Left kidney (tissue), 2 donors: ENCODE data around the gene ZNF532. TPM values are rescaled to one million over a fixed set of nuclear protein-coding genes. Genes with fewer than 3 reads are reported as not detected.
"Not testable (repeated sequence)": the region's sequence is repeated elsewhere in the genome, so short reads cannot be mapped to it uniquely, and the experiment has no call there.

ENCODE experiments used
- DNase-seq: peaks from one replicate; pipeline ENCODE4 v3.0.0-alpha.2; 2013
- polyA plus RNA-seq: library from polyadenylated mRNA; unstranded; fragments of 120-200 nt; gene quantifications from one replicate; pipeline ENCODE4 v1.2.1, GENCODE V29; 2013; ENCODE audit not compliant: insufficient read length

ZNF532 gene
- polyA plus RNA-seq, 1 donor, result 112 TPM

DNA sequence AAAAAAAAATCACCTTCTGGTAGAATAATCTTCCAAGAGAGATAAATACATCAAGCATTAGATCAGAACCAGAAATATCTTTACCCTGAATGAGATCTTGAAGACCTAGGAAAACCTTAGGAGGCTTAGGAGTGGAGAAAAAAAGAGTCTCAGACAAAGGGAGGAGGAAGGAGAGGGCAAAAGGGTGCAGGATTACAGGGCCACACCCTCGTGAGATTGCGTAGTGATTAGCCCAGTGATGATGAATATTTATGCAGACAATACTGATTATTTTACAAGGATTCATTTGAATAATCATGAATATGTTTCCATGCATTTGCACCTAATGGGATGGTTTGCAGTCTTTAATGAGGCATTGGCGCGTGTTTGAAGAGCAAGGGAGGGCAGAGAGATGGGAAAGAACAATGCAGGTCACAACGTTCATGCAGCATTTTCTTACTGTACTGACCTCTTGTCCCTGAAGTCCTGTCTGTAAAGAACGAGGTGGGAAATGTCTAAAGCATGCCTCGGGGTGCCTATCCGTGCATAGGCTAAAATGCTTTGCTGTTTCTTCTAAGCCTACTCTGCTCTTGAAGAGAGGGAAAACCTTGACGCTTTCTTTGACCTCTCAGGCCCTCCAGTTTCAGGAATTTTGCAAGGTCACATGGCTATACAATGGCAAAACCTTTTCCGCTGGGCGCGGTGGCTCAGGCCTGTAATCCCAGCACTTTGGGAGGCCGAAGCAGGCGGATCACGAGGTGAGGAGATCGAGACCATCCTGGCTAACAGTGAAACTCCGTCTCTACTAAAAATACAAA lies 18.6 kb upstream of the ZNF532 start:
- no peak for DNase-seq

DNA sequence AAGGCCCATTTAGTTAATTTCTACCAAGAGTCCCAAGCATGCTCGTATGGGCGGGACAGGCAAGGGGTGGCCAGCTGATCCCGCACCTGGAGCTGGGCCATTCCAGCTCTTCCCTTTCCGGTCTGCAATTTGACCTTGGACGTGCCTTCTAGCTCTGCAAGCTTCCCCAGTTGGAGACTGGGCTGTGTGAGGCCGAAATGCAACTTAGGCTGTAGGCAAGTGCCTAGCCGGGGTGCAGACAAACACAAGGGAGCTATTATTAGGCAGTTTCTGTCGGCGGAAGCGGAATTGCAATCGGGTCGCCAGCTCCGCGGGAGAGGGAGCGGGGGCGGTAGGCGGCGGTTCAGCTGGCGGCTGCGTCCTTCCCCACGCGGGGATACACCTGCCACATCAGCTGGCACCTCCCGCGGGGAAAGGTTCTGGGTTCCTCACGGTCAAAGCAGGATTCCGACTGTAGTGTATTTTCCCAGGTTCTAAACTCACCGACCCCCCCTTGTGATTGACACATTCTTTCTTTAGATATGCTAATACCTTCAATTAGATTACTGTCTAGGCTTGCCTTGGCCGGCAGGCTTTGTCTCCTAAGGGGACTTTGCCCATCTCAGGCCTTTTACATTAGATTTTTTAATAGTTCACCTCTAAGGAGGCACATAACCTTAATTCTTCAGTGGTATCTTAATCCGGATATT lies 17.1 kb upstream of the ZNF532 start:
- DNase-seq, result no peak

DNA sequence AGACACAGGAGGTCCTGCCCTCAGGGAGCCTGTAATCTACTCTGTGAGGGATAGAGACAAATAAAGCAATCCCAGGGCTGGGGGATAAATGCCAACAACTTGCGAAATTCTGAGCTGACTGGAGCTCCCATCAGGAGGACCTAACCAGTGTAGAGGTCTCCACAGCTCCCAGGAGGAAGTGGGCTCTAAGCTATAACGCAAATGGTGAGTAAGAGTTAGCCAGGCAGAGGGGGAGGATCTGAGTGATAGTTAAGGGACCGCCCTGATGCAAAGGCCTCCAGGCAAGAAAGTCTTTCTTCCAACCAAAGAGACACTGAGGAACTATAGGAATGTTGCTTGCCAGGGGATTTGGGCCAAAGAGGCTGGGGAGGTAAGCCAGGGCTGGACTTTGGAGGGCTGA lies 16.0 kb upstream of the ZNF532 start:
- no peak for DNase-seq

DNA sequence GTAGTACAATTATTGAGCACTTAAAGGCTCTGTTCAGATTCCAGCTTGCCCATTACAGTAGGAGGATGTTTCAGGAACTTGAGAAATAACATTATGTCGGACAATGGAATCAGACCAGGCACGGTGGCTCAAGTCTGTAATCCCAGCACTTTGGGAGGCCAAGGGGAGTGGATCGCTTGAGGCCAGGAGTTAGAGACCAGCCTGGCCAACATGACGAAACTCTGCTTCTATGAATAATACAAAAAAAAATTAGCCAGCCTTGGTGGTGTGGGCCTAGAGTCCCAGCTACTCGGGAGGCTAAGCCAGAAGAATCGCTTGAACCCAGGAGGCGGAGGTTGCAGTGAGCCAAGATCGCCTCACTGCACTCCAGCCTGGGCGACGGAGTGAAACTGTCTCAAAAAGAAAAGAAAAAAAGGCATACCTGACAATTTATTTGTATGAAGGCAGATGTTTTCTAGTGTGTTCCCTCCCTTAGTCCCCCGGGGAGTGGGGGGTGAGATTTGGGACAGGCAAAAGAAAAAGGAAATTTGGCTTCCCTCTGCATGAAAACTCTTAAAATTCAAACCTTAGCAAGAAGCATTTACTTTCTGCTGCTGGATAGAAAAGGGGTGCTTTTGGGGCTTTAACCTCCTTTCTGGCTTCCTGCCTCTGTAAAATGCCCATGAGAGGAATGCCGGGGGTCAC lies 13.7 kb upstream of the ZNF532 start:
- DNase-seq, result no peak

DNA sequence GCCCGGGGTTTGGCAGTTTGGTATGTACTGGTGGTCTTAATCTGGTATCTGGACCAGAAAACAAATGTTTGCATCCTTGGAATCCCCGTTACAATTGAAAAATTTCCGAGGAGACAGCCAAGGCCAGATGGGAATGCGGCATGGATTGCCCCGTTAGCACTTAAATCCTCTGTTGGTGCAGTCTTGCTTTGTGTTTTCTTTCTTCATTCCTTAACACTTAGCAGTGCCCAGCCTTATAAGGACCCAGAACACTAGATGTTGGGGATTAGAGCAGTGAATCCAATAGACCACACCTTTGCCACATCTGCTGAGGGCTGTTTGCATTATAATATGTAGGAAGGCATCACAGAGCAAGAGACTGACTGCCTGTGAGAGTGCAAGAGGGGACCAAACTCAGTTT lies 12.8 kb upstream of the ZNF532 start:
- no peak for DNase-seq

DNA sequence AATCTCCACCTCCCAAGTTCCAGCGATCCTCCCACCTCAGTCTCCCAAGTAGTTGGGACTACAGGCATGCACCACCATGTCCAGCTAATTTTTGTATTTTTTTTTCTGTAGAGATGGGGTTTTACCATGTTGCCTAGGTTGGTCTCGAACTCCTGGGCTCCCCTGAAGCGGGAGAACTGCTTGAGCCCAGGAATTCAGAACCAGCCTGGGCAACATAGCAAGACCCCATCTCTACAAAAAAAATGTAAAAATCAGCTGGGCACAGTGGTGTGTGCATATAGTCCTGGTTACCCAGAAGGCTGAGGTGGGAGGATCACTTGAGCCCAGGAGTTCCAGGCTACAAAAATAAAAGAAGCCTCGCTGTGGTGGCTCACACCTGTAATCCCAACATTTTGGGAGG lies 12.0 kb upstream of the ZNF532 start:
- no peak for DNase-seq

DNA sequence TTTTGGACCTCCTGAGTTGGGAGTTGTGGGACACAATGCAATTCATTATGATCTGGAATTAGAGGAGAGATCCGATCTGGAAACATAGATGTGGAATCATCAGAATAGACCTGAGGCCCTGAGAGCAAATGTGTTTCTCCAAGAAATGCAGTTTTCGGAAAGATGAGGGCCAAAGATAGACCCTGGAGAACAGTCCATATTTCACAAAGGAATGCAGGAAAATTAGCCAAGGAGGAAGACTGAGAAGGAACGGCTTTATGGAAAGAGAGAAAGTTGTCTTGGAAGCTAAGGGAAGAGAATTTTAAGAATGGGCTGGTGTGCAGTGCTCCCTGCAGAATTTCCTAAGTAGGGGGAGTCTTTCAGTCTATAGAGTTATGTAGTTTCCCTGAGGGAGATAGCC lies 11.1 kb upstream of the ZNF532 start:
- no peak for DNase-seq

DNA sequence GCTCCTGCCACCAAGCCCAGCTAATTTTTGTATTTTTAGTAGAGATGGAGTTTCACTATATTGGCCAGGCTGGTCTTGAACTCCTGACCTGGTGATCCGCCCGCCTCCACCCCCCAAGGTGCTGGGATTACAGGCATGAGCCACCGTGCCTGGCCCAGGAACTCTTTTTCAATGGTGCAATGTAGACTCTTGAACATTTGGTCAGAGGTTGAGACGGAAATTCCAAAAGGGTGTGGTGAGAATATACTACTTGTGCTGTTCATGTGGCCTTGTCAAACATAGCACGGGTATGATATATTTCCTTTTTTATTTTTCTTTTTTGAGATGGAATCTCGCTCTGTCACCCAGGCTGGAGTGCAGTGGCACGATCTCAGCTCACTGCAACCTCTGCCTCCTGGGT lies 9.2 kb upstream of the ZNF532 start:
- not testable (repeated sequence) for DNase-seq

DNA sequence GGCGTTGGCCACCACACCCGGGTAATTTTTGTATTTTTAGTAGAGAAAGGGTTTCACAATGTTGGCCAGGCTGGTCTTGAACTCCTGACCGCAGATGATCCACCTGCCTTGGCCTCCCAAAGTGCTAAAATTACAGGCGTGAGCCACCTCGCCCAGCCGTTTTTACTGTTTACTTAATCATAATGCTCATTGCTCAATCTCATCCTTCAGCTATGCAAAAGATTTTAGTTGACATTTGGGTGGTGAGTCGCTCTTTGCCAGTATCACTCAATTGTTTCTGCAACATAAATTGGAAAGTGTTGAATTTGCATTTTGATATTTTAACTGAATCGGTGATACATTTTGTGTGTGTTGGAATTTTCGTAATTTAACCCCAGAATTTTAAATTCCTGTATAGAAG lies 7.8 kb upstream of the ZNF532 start:
- no peak for DNase-seq

DNA sequence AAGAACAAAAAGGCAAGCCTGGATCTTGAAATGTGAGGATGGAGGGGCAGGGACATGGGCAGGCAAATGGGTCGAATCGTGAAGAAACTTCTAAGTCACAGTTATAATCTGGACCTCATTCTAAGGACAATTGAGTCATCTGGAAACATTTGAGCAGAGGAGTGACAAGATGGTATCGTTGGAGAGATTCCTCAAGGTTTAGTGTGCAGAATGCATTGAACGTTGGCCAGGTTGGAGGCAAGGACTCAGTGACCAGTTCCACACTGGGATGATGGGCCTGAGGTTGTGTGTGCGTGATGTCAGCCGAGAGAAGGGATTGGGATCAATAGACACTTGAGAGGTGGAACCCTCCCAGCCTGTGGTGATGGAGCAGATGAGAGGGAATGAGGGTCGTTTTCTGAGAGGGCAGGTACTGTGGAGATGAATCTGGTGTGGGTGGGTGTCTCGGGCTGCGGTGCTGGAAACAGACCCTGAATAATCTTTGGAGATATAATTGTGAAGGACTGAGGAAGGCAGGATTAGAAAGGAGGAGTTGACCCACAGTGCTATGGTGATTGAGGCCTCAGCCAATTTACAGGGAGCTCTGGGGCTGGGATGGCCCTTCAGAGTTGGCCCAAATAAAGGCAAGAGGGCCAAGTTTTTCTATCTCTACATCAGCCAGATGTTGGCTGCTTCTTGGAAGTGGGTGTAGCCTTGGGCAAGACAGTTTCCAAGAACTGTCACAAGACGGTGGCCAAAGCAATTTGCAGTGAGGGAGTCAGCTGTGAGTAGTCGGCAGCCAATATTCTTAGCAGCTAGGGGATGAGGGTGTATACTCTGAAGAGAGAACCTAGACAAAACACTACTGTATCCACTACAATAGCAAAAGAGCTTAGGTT lies 5.8 kb upstream of the ZNF532 start:
- DNase-seq, result no peak

DNA sequence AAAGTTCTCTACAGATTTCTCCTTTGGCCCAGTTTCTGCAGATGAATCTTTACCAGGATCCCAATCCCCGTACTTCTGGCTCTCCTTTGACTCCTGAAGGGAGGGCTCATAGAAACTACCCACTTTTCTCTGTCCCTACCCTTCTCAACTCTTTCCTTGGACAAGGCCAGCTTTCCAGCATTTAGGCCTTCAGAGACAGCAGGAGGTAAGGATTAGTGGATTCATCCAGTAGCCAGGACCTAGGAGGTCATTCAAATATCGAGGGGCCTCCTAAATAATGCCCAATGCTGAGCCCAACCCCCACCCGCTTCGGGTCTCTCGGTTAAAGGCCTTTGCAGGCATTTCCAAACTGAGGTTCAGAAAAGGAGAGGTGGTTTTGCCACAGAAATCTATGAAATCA lies 4.8 kb upstream of the ZNF532 start:
- no peak for DNase-seq

DNA sequence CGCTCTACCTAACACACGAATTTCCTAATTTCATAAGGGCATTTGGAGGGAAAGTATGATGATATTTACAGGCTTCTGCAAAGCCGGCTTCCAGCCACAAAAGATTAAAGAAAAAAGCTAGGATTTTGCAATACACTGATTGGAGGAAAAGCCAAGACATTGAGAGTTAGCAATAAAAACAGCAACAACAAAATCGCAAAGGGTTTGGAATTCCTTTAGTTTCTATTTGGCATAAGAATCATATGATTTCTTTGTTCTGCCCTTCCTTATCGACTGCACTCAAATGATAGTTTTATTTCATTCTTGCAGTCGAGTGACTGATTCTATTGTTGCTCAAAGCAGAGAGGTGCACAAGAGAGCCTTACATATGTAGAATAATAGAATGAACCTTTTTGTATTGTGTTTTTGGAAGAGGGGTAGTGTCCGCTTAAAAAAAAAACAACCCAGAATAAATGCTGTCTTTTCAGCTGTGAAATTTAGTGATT lies 3.9 kb upstream of the ZNF532 start:
- DNase-seq, result no peak

DNA sequence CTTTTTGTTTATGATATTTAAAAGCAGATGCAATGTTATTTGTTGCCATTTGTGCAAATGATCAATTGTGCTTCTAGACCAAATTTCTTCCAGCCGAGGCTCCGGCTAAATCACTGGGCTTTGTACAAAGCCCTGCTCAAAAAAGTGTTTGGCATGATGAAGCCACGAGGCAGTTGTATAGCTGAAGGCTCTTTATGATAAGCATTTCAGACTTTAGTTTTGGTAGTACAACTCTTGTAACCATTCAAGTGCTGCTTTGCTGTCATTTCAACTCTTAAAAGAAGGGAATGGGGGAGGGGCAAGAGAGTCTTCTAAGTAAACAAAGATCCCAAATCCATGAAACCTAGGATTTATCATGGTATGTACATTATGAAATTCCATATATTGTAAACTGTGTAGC lies 3.3 kb upstream of the ZNF532 start:
- DNase-seq, result no peak

DNA sequence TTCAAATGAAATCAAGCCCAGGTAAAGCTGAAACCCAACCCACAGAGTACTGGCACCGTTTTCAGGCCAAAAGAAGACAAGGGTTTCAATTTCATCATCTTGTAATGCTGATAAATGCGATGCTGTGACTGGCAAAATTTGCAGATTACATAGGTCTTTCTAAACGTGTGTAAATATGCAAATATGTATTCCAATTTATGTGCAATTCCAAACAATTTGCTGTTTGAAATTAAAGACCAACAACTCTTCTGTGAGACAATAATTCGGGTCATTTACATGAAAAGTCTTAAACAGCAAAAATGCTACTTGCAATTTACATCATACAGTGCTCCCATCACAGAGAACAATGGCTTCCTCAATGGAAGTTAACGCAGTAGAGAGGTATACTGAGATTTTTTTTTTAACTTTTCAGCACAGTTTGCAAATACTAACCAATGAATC lies 2.8 kb upstream of the ZNF532 start:
- no peak for DNase-seq

DNA sequence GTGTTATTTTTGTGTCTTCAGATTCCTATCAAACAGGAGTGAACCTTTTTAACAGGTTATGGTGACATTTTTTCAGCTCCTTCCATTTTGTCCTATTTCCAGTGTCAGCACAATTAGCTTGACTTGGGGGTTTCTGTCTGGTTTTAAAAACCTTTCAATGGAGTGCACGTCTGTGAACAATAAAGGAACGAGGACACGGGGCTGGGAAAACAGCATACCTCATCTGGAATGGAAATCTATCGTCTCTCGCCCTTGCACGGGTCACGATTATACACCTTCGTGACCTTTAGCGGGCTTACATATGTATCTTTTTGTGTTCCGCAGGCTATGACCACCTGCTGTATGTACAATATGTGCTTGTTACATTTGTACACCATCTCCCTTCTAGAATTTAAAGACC lies 2.3 kb upstream of the ZNF532 start:
- no peak for DNase-seq

DNA sequence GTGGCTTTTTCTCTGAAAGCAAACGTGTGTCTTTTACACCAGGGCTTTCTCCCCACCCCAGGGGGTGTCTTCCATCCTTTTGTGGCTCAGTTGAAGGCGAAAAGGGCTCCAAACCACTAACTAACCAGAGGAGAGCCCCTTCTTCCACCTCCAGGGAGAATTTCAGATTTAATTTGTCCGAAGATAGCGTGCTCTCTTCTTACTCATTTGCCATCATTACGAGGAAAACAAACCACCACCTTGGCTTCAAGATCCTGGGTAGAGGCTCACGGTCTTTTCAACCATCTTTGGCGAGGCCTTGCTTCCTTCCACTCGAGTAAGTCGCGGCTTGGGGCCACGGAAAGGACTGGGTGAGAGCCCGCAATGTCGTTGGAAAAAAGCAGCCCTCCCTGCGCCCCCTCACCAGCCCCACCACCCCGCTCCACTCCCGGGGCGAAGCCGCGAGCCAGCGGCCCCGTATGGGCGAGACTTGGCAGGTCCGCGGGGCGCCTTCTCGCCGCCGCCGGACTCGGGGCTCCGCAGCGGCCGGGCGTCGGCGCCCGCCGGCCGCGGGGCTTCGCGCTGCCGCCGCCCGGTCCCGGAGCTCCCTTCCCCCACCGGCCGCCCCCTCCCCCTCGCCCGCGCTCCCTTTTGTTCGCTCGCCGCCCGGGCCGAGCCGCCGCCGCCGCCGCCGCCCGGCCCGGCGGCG lies 1.7 kb upstream of the ZNF532 start:
- no peak for DNase-seq

DNA sequence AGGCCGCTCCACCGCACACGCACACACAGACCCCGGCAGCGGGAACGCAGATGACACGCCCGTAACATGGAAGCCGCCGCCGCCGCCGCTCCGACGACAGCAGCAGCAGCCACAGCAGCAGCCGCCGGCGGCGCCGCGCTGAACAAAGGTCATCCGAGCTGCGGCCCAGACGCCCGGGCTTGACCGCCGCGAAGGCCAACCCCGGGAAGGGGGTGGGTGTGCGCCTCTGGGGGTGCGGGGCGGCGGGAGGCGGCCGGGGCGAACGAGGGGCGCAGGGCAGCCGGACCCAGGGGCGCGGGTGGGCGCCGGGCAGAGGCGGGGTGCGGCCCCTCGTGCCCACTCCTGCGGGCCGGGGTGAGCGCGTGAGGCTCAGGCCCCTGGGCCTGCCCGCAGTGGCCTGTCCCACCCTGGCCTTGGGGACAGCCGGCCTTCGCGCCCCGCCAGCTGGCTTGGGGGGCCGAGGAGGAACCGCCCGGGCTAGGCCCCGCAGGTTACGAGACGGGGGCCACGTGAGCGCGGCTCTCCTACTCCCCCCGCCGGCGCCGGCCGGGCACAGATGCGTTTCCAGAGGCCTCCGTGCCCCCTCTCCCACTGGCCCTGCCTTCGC lies 1.0 kb upstream of the ZNF532 start:
- no peak for DNase-seq

DNA sequence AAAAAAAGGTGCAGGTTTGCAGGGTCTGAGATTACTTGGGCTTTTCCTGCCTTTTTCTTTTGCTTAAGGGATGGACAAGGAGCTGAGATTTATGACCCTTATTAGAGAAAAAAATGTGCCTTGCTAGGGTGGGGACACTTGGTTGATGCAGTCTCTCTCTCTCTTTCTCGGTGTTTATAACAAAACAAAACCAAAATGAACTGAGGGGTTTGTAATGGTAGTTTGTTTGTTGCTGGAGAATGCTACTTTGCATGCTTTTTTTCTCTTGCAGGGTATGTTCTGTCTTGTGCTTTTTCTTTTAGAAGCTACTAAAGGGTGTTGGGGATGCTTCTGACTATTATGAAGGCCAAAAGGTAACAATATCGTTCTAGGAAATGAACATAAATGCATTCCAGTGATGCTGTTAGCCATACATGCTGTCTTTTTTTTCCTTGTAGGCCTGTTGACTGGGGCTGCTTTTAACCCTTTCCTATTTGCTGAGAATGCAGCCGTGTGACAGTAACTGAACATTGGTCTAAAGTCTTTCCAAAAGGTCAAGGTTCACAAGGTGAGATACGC lies 435 bp downstream of the ZNF532 start:
- DNase-seq, result no peak

DNA sequence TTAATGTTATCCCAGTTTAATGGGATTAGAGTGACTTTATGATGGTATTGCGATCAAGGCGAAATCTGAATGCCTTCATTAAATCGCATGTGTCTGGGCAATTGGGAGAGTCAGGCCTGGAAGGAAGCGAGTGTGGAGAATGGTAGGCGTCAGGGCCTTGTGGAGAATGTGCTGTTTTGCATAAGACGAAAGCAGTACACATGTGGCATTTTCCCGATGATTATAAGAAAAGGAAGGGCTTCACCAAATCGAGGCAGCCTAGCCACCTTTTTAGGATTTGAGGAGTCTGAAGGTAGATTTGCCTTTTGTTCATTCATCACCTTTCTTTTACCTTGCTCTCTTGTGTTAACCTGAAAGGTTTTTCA lies 1.0 kb downstream of the ZNF532 start:
- no peak for DNase-seq

DNA sequence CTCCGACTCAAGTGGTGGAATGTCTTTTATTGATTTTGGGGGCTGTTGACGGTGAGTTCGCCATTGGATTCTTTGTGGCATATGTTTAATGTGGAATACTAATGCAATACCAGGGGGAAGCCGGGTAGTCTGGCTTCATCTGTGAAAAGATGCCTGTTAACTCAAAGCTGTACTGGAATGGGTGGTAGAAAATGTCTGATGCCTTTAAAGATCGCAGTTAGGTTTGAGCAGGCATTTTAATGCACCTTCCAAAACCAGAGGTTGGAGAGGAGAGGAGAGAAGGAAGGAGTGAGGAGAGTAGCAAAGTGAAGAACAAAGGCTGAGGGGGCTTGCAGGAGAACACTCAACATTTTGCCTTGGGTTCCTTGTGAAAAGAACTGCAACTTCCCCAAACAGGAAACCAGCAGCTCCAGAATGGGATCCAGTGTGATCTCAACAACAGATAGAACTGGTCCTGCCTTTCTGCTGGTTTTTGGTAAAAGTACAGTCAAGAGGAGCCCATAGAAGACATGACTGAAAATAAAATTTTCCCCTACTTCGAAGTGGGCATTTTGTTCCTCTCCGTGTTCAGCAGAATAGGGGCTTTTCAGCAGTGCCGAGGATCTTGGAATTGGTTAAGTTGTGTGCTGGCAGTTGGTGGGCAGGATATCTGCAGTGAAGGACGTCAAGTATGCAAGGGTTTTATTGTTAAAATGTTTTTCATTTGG lies 1.5 kb downstream of the ZNF532 start:
- no peak for DNase-seq
